ENCODE results near the gene KRT38.

GRCh38 chr17:41403404-41404023 lies 37.3 kb downstream of the KRT38 start:
- TF ChIP-seq CTCF (IDR thresholded peaks at IDR 0.05; ENCODE audit: insufficient read depth, low read depth, low read length) (no peak), EZH2 (IDR thresholded peaks at IDR 0.05; ENCODE audit: insufficient read depth, low read length) (no peak)
